GM10266 (cell line): ENCODE measurements around the gene KCNQ1OT1.

Experiments used
- DNase-seq: peaks from one replicate; pipeline ENCODE4 v3.0.0; 2012; ENCODE audit errors: extremely low spot score
- CTCF ChIP-seq: IDR thresholded peaks from 2 replicates; pipeline ENCODE4 v1.5.1; 2012; ENCODE audit warnings: mild to moderate bottlenecking, low read depth; ENCODE audit not compliant: control insufficient read depth, insufficient read depth; ENCODE audit errors: missing control alignments

The KCNQ1OT1 gene

GRCh38 chr11:2664791-2665525 is 34.8 kb downstream of the KCNQ1OT1 start:
- no peak for DNase-seq
- TF ChIP-seq CTCF: no peak

GRCh38 chr11:2664376-2664775 is 35.4 kb downstream of the KCNQ1OT1 start:
- TF ChIP-seq CTCF: no peak
- DNase-seq: no peak

- TF ChIP-seq CTCF: no peak
- no peak for DNase-seq
Measured at GRCh38 chr11:2663915-2664314, 35.9 kb downstream of the KCNQ1OT1 start.

GRCh38 chr11:2663506-2663905 is 36.3 kb downstream of the KCNQ1OT1 start:
- TF ChIP-seq CTCF: no peak
- no peak for DNase-seq

GRCh38 chr11:2662430-2663299 is 37.1 kb downstream of the KCNQ1OT1 start:
- DNase-seq: no peak
- no peak for TF ChIP-seq CTCF

- TF ChIP-seq CTCF: no peak
- DNase-seq: no peak
Measured at GRCh38 chr11:2662024-2662312, 37.8 kb downstream of the KCNQ1OT1 start.
